ENCODE measurements around the gene CDC37L1. TPM values are rescaled to one million over a fixed set of nuclear protein-coding genes. Genes with fewer than 3 reads are reported as not detected.

CDC37L1 gene
- total and polyA plus RNA-seq, 2 of the 8 experiments (the other 6 are each of a cell fraction or from before 2014, with no cell fraction given) = 4.6 to 23.8 TPM

DNA sequence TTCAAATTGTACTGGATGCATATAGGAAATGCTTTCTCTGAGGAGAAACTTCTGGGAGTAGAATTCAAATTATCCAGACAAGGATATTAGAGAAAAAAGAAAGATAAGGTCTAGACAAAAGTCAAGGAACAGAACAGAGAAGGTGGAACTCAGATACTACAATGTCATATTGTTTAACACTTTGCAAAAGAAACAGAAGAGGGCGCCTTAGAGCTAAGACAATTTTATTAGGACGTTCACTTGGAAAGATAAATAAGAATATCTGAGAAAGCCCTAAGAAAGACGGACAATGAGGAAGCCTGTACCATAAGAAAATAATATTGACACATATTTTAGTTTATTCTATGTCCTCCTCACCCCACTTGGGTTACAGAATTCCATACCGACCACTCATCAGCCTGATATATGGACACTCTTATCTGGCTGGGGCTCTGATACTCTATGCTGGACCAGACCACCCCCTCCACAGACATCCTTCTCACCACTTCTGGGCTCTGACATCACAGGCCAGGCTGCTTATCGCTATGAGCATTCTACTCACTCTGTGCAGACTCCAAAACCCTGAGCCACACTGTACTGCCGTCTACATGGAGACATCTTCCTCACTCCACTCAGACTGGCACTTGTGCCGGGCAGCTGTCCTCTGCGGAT is 70.8 kb downstream of the CDC37L1 start:
- WGBS, 2 experiments (ENCODE audit: extremely low coverage in 1 of 2, insufficient coverage in 1 of 2, insufficient read length in 1 of 2, insufficient replicate concordance in 2 of 2, low coverage in 1 of 2, low lambda C conversion rate in 2 of 2, missing lambda C conversion rate in 1 of 2) = 57% methylated on average over 8 of the region's 8 CpGs; no CpG with 5 or more reads in 1 of the 2 experiments
- no peaks in the 10 kb centered on the region for H3K36me3 ChIP-seq (ENCODE audit: control insufficient read depth in 2 of 4, insufficient read depth in 4 of 4, low read length in 3 of 4)
- no peak overlapping the region for H2BK5ac ChIP-seq (ENCODE audit: low read depth, low read length)
- H3K27ac ChIP-seq (ENCODE audit: low read depth, low read length) = no peak overlapping the region
- no peaks in the 10 kb centered on the region for H3K79me2 ChIP-seq (ENCODE audit: control insufficient read depth in 1 of 2, insufficient read depth in 2 of 2, low read length in 2 of 2)
- no peaks in the 10 kb centered on the region for H3K9me3 ChIP-seq (ENCODE audit: insufficient read depth in 2 of 2, low read depth in 1 of 2, low read length in 1 of 2)
- no peaks in the 10 kb centered on the region for H3K27me3 ChIP-seq (replicated peaks in 1 of 4; ENCODE audit: control insufficient read depth in 3 of 4, extremely low read depth in 1 of 4, insufficient read depth in 3 of 4, low read length in 3 of 4)
- H2AFZ ChIP-seq (ENCODE audit: low read length) = no peak overlapping the region
- H3K18ac ChIP-seq (ENCODE audit: extremely low read depth, low read length) = no peak overlapping the region
- no peak overlapping the region for H3K4me3 ChIP-seq (ENCODE audit: extremely low read depth in 1 of 4, insufficient read depth in 2 of 4, low read depth in 3 of 4, low read length in 4 of 4)
- ChIA-PET POLR2A (ENCODE audit: partially characterized antibody) (interaction anchor here (1.3 kb wide), 1 partner anchor 9 kb away, joined by 5 read pairs; the partner anchor contains the start of gene AK3), CTCF (ENCODE audit: partially characterized antibody) (interaction anchor here (0.6 to 2.3 kb wide), 16 partner anchors 9 to 850 kb away, joined by 3 to 18 read pairs (median 4); partner anchors contain the start of gene AK3)
- H3K4ac ChIP-seq (replicated peaks; ENCODE audit: insufficient read length, low read depth, low read length) = no peak overlapping the region
- H3K4me2 ChIP-seq (ENCODE audit: insufficient read depth in 1 of 2, low read depth in 2 of 2, low read length in 2 of 2) = no peak overlapping the region
- H3K23me2 ChIP-seq (ENCODE audit: low read depth, low read length) = no peaks in the 10 kb centered on the region
- H4K91ac ChIP-seq (replicated peaks; ENCODE audit: insufficient read length, low read length) = no peak overlapping the region
- H2BK12ac ChIP-seq (ENCODE audit: low read depth, low read length) = no peak overlapping the region
- no peak overlapping the region for H2BK15ac ChIP-seq (ENCODE audit: low read length)
- H2BK120ac ChIP-seq (replicated peaks; ENCODE audit: low read depth, low read length) = no peak overlapping the region
- TF ChIP-seq ASH2L (IDR thresholded peaks at IDR 0.05; ENCODE audit: low read length) (no peak), RAD21 (IDR thresholded peaks at IDR 0.05 in 1 of 2, conservative IDR thresholded peaks at IDR 0.05 in 1 of 2; ENCODE audit: low read depth in 2 of 2, low read length in 2 of 2) (peak; percentile 50 to 52)
- TF ChIP-seq, protein P1, sequence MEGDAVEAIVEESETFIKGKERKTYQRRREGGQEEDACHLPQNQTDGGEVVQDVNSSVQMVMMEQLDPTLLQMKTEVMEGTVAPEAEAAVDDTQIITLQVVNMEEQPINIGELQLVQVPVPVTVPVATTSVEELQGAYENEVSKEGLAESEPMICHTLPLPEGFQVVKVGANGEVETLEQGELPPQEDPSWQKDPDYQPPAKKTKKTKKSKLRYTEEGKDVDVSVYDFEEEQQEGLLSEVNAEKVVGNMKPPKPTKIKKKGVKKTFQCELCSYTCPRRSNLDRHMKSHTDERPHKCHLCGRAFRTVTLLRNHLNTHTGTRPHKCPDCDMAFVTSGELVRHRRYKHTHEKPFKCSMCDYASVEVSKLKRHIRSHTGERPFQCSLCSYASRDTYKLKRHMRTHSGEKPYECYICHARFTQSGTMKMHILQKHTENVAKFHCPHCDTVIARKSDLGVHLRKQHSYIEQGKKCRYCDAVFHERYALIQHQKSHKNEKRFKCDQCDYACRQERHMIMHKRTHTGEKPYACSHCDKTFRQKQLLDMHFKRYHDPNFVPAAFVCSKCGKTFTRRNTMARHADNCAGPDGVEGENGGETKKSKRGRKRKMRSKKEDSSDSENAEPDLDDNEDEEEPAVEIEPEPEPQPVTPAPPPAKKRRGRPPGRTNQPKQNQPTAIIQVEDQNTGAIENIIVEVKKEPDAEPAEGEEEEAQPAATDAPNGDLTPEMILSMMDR (IDR thresholded peaks at IDR 0.05; ENCODE audit: control extremely low read depth in 1 of 3, insufficient read depth in 1 of 3, low read depth in 1 of 3, low read length in 3 of 3) = peak in 2 of 3 experiments; percentile 13 to 48; a peak in 2 of 4 replicates
- no peak overlapping the region for H3K9ac ChIP-seq (replicated peaks in 1 of 4; ENCODE audit: extremely low read depth in 1 of 4, low read depth in 3 of 4, low read length in 3 of 4)
- no peak overlapping the region for H3K56ac ChIP-seq (replicated peaks; ENCODE audit: insufficient read length, low read depth, low read length)
- H3K14ac ChIP-seq (ENCODE audit: insufficient read length) = no peak overlapping the region
- FAIRE-seq (peak; percentile 74), DNase-seq (ENCODE audit: low read depth in 1 of 2, low spot score in 2 of 2) (no peak)
- H3K23ac ChIP-seq (ENCODE audit: insufficient read length) = no peak overlapping the region
- no peaks in the 10 kb centered on the region for H4K20me1 ChIP-seq (replicated peaks in 1 of 2; ENCODE audit: control insufficient read depth in 1 of 2, insufficient read depth in 2 of 2, low read length in 2 of 2)
- no peaks in the 10 kb centered on the region for H3K79me1 ChIP-seq (ENCODE audit: low read depth, low read length)
- H4K5ac ChIP-seq (ENCODE audit: insufficient read length, low read depth, low read length) = no peak overlapping the region
- no peak overlapping the region for H4K8ac ChIP-seq (ENCODE audit: extremely low read depth, insufficient read depth, low read length)
- H2AK5ac ChIP-seq (ENCODE audit: low read depth, low read length) = no peak overlapping the region
- H3K4me1 ChIP-seq (replicated peaks in 1 of 4; ENCODE audit: control insufficient read depth in 3 of 4, insufficient read depth in 4 of 4, low read length in 3 of 4) = no peaks in the 10 kb centered on the region
- no peak overlapping the region for H2BK20ac ChIP-seq (ENCODE audit: low read length)
